IPS-18a (cell line): Measurements from ENCODE around the gene SCGN.
"Not testable (repeated sequence)": the region's sequence is repeated elsewhere in the genome, so short reads cannot be mapped to it uniquely, and the experiment has no call there.

Experiments
- H3K27ac ChIP-seq: one replicate; pipeline ENCODE4 v1.5.1; 2013; ENCODE audit warnings: low read length
- H3K27me3 ChIP-seq: one replicate; pipeline ENCODE4 v1.6.1; 2013; ENCODE audit warnings: mild to moderate bottlenecking, low read length; ENCODE audit not compliant: control insufficient read depth, insufficient read depth
- H3K36me3 ChIP-seq: one replicate; pipeline ENCODE4 v1.6.1; 2013; ENCODE audit warnings: low read depth, low read length; ENCODE audit not compliant: control insufficient read depth
- H3K4me1 ChIP-seq: one replicate; pipeline ENCODE4 v1.6.1; 2013; ENCODE audit warnings: low read depth, low read length; ENCODE audit not compliant: control insufficient read depth
- H3K4me3 ChIP-seq: one replicate; pipeline ENCODE4 v1.5.1; 2013; ENCODE audit warnings: low read length
- H3K9ac ChIP-seq: one replicate; pipeline ENCODE4 v1.6.1; 2013; ENCODE audit warnings: mild to moderate bottlenecking, low read length, moderate library complexity
- H3K9me3 ChIP-seq: one replicate; pipeline ENCODE4 v1.6.1; 2013; ENCODE audit warnings: low read depth, low read length; ENCODE audit not compliant: control insufficient read depth

Gene SCGN

GRCh38 chr6:25732468-25733198 is 80.6 kb downstream of the SCGN start:
- no peaks in the 10 kb centered on the region for H3K4me1 ChIP-seq
- H3K9me3 ChIP-seq: peaks cover 13% of the 10 kb centered on the region
- no peaks in the 10 kb centered on the region for H3K36me3 ChIP-seq
- H3K27me3 ChIP-seq: no peaks in the 10 kb centered on the region
- no peak overlapping the region for H3K27ac ChIP-seq
- no peak overlapping the region for H3K4me3 ChIP-seq
- H3K9ac ChIP-seq: no peak overlapping the region

- no peak overlapping the region for H3K9ac ChIP-seq
- peaks cover 13% of the 10 kb centered on the region for H3K9me3 ChIP-seq
- no peaks in the 10 kb centered on the region for H3K36me3 ChIP-seq
- no peaks in the 10 kb centered on the region for H3K4me1 ChIP-seq
- H3K4me3 ChIP-seq: no peak overlapping the region
- H3K27me3 ChIP-seq: no peaks in the 10 kb centered on the region
- no peak overlapping the region for H3K27ac ChIP-seq
Measured at GRCh38 chr6:25735261-25735660, 83.2 kb downstream of the SCGN start.

GRCh38 chr6:25743868-25744267 is 91.9 kb downstream of the SCGN start:
- Histone ChIP-seq H3K9me3 (no peaks in the 10 kb centered on the region), H3K4me3 (no peak overlapping the region), H3K27me3 (no peaks in the 10 kb centered on the region), H3K36me3 (no peaks in the 10 kb centered on the region), H3K27ac (no peak overlapping the region), H3K9ac (no peak overlapping the region), H3K4me1 (no peaks in the 10 kb centered on the region)

- Histone ChIP-seq H3K9me3 (no peaks in the 10 kb centered on the region), H3K4me3 (no peak overlapping the region), H3K36me3 (no peaks in the 10 kb centered on the region), H3K27me3 (no peaks in the 10 kb centered on the region), H3K4me1 (no peaks in the 10 kb centered on the region), H3K27ac (no peak overlapping the region), H3K9ac (no peak overlapping the region)
Measured at GRCh38 chr6:25745836-25746235, 93.8 kb downstream of the SCGN start.

GRCh38 chr6:25746968-25747367 is 95.0 kb downstream of the SCGN start:
- H3K36me3 ChIP-seq: no peaks in the 10 kb centered on the region
- no peaks in the 10 kb centered on the region for H3K4me1 ChIP-seq
- no peak overlapping the region for H3K9ac ChIP-seq
- H3K27me3 ChIP-seq: no peaks in the 10 kb centered on the region
- no peak overlapping the region for H3K27ac ChIP-seq
- no peaks in the 10 kb centered on the region for H3K9me3 ChIP-seq
- no peak overlapping the region for H3K4me3 ChIP-seq

- no peak overlapping the region for H3K4me3 ChIP-seq
Measured at GRCh38 chr6:25747477-25747876, 95.5 kb downstream of the SCGN start.

GRCh38 chr6:25748049-25748448 is 96.0 kb downstream of the SCGN start:
- Histone ChIP-seq H3K36me3 (no peaks in the 10 kb centered on the region), H3K4me3 (no peak overlapping the region), H3K4me1 (no peaks in the 10 kb centered on the region), H3K9ac (no peak overlapping the region), H3K27ac (no peak overlapping the region), H3K9me3 (no peaks in the 10 kb centered on the region), H3K27me3 (no peaks in the 10 kb centered on the region)

More at GRCh38 chr6:25747477-25747876, 95.5 kb downstream of the SCGN start:
- H3K27ac ChIP-seq: no peak overlapping the region
- H3K27me3 ChIP-seq: no peaks in the 10 kb centered on the region
- H3K4me1 ChIP-seq: no peaks in the 10 kb centered on the region
- no peaks in the 10 kb centered on the region for H3K36me3 ChIP-seq
- no peak overlapping the region for H3K9ac ChIP-seq
- H3K9me3 ChIP-seq: no peaks in the 10 kb centered on the region

- H3K27ac ChIP-seq, H3K36me3 ChIP-seq, H3K4me1 ChIP-seq, H3K9ac ChIP-seq, H3K4me3 ChIP-seq, H3K9me3 ChIP-seq, H3K27me3 ChIP-seq: not testable (repeated sequence)
Measured at GRCh38 chr6:25748601-25749517, 96.8 kb downstream of the SCGN start.

GRCh38 chr6:25749837-25750236 is 97.8 kb downstream of the SCGN start:
- Histone ChIP-seq H3K4me1 (no peaks in the 10 kb centered on the region), H3K27me3 (no peaks in the 10 kb centered on the region), H3K9ac (no peak overlapping the region), H3K27ac (no peak overlapping the region), H3K4me3 (no peak overlapping the region), H3K9me3 (no peaks in the 10 kb centered on the region), H3K36me3 (no peaks in the 10 kb centered on the region)

GRCh38 chr6:25750906-25751305 is 98.9 kb downstream of the SCGN start:
- H3K9ac ChIP-seq: no peak overlapping the region
- no peaks in the 10 kb centered on the region for H3K27me3 ChIP-seq
- H3K27ac ChIP-seq: no peak overlapping the region
- no peaks in the 10 kb centered on the region for H3K9me3 ChIP-seq
- H3K36me3 ChIP-seq: no peaks in the 10 kb centered on the region
- H3K4me1 ChIP-seq: no peaks in the 10 kb centered on the region
- H3K4me3 ChIP-seq: no peak overlapping the region
